ENCODE measurements around the gene CCND2.
"Not testable (repeated sequence)": the region's sequence is repeated elsewhere in the genome, so short reads cannot be mapped to it uniquely, and the experiment has no call there.

Gene CCND2

DNA sequence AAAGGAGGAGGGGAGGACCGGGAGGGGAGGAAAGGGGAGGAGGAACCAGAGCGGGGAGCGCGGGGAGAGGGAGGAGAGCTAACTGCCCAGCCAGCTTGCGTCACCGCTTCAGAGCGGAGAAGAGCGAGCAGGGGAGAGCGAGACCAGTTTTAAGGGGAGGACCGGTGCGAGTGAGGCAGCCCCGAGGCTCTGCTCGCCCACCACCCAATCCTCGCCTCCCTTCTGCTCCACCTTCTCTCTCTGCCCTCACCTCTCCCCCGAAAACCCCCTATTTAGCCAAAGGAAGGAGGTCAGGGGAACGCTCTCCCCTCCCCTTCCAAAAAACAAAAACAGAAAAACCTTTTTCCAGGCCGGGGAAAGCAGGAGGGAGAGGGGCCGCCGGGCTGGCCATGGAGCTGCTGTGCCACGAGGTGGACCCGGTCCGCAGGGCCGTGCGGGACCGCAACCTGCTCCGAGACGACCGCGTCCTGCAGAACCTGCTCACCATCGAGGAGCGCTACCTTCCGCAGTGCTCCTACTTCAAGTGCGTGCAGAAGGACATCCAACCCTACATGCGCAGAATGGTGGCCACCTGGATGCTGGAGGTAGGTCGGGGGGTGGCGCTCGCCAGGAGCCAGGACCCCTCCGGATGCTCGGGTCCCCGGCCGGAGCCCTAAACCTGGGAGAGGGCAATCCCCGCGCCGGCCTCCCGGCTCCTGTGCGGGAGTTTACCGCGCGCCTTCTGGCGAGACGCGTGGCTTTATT, at the start of gene CCND2:
Gene CCND2 (plus strand): TSS at position 111 of the 744 bp plus-strand sequence. CDS start 279 bp downstream, at position 390.
- no peak for DNase-seq

- no peak for DNase-seq
Measured at GRCh38 chr12:4224206-4224889, 49.2 kb upstream of the CCND2 start.

DNA sequence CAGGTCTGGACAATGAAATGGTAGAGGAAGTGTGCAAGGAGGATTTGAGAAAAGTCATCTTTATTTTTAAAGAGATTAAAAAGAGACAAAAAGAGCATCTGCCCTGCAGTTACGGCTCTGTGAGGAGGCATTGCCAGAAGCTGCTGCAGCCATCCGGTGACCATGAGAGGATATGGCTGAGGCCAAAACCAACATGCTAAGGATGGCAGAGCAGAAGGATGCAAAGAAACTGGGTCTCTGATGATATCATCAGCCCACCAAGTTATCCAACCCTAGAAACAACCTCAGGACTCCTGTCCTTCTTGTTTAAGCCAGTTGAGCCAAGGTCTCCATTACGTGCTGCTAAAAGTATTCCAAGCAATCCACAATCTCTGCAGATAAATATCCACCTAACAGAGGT, 48.0 kb upstream of the CCND2 start:
- DNase-seq: no peak

DNA sequence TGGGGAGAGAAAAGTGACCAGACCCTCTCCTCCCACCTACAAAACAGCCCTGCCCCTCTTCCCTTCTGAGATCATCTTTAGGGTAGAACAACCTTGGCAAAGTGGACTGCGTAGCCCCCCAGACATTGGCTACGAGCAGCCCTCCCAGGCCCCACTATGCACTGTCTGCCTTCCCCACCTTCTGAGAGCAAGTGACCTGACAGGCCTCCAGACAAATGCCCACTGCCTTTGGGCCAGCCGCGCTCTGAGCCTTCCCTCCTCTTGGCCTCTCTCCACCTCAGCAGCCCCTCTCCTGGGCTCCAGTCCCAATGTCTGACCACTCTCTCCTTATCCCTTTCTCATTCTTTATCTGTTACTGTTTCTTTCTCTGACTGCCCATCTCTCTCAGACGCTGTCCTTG, 46.5 kb upstream of the CCND2 start:
- no peak for DNase-seq

DNA sequence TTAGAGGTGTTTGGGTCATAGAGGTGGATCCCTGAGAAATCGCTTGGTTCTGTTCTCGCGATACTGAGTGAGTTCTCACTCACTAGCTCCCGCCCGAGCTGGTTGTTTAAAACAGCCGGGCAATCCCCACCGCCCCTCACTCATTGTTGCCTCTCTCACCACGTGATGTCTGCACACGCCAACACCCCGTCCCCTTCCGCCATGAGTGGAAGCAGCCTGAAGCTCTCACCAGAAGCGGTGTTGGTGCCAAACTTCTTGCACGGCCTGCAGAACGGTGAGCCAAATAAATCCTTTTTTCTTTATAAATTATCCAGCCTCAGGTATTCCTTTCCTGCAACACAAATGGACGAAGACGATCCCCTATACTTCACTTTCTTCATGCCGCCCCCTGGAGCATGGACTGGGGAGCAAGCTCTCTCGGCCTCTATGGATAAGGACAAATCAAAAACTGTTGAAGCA, 45.4 kb upstream of the CCND2 start:
- no peak for DNase-seq

- no peak for DNase-seq
Measured at GRCh38 chr12:4230526-4230925, 43.0 kb upstream of the CCND2 start.

DNA sequence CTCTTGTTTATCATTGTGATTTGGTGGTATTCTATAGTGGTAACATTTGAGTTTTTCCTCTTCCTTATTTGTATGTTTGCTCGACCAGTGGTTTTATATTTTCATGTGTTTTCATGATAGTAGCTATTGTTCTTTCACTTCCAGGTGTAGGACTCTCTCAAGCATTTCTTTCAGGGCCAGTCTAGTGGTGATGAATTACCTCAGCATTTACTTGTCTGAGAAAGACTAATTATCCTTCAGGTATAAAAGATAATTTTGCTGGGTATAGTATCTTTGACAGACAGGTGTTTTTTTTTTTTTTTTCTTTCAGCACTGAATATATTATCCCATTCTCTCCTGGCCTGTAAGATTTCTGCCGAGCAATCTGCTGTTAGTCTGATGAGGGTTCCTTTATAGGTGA, 35.0 kb upstream of the CCND2 start:
- DNase-seq: no peak

- DNase-seq: no peak
Measured at GRCh38 chr12:4239746-4240145, 33.8 kb upstream of the CCND2 start.

DNA sequence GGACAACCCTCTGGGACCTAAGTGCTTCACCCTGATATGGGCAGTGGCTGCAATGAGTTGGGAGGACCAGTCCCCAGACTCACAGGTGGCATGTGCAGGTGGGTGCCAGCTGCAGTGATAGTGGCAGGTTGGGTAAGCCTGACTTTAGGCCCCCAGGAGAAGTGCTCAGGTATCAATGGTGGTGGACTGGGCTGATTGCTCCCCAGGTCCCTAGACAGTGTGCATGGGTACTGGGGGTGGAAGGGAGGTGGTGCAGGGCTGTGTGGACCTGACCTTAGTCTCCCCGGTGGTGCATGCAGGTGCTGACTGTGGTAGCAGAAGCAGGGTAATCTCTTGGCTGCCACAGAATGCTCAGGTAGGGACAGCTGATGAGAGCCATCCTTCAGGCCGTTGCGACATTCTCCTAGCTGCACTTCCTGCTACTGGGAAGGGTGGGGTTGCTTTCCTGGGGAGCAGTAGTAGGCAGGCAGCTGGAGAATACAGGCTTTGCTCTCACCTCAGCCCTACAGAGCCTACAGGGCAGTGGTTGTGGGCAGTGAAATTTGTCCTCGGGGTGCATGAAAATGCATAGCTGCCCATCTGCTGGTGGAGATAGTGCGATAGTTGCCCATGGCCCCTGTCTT, 33.3 kb upstream of the CCND2 start:
- DNase-seq: no peak

DNA sequence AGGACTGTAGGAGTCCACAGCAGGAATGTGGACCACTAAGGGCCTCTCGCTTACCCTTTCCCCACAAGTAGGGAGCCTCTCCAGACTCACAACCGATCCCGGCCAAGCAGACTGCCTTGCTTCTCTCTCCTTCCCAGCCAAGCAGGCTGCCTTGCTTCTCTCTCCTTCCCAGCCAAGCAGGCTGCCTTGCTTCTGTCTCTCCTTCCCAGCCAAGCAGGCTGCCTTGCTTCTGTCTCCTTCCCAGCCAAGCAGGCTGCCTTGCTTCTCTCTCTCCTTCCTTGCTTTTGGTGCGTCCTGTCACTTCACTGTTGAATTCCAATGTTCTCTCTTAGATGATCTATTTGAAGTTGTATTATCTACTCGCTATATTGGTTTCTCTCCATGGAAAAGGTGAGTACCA, 32.6 kb upstream of the CCND2 start:
- no peak for DNase-seq

DNA sequence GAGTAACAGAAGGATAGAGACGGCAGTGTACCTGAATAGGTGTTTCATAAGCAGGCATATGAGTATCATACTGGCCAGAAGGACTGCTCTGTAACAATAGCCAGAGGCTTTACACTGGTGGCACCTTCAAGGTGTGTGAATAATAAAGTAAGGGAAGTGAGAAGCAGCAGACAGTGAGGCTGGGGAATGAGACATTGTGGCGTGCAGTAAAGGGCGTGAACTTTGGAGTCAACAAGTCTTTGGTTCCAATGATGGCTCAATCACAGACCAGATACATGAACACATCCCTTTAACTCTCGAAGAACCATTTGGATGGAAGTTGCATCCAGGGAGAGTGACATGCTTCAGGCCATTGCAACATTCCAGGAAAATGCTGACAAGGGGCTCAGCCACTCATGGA, 32.0 kb upstream of the CCND2 start:
- DNase-seq: no peak

- no peak for DNase-seq
Measured at GRCh38 chr12:4242595-4242994, 31.0 kb upstream of the CCND2 start.

- no peak for DNase-seq
Measured at GRCh38 chr12:4243091-4243490, 30.5 kb upstream of the CCND2 start.

- DNase-seq: not testable (repeated sequence)
Measured at GRCh38 chr12:4243491-4244100, 30.0 kb upstream of the CCND2 start.

- DNase-seq: no peak
Measured at GRCh38 chr12:4244868-4245267, 28.7 kb upstream of the CCND2 start.

- no peak for DNase-seq
Measured at GRCh38 chr12:4245446-4245845, 28.1 kb upstream of the CCND2 start.

- no peak for DNase-seq
Measured at GRCh38 chr12:4246116-4246515, 27.4 kb upstream of the CCND2 start.

- no peak for DNase-seq
Measured at GRCh38 chr12:4250691-4251090, 22.9 kb upstream of the CCND2 start.

DNA sequence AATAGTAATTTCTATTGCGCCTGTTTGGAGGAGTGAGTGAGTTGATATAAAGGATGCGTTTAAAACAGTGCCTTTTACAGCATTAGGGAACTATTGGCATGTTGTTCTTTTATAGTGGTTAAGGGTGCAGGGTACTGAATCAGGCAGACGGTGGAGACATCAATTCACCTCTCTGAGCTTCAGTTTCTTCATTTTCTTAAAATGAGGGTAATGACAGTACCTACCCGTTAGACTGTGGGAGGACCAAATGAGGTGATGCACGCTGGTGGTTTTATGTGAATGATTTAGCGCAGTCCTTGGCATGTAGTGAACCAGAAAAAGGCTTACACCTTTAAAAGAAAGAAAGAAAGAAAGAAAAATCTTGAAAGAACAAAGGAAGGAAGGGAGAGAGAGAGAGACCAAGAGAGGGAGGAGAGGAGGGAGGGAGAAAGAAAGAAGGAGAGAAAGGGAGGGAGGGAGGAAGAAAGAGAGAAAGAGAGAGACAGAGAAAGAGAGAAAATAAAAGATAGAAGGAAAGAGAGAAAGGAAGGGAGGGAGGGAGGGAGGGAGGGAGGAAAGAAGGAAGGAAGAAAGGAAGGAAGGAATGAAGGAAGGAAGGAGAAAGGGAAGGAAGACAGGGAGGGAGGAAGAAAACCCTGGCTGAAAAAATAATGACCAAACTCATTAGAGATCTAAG, 22.2 kb upstream of the CCND2 start:
- DNase-seq: no peak

DNA sequence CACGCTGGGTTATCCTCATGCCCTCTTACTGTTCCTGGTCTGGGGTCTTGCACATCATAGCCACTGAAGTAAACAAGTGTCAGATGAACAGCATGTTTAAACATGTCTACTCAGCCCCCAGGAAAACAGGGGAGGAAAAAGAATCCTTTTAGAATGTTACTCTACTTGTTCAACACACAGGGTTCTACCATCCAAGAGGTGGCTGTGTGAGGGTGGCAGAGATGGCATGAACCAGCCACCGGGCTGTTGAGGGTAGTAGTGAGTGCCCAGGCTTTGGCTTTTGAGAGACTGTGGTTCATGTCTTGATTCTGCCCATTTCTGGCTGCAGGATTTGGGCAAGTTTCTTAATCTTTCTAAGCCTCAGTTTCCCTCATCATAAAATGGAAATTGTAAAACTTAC, 21.6 kb upstream of the CCND2 start:
- DNase-seq: no peak

- no peak for DNase-seq
Measured at GRCh38 chr12:4252601-4253000, 21.0 kb upstream of the CCND2 start.

GRCh38 chr12:4256043-4256826, 17.3 kb upstream of the CCND2 start:
- DNase-seq: no peak
